NCI-H2171 treated with DMSO at 0.1 percent for 48 hours (cell line): Measurements from ENCODE around the gene PGBD2.
A peak's percentile ranks its signal among the peaks of the same experiment; 100 is the strongest.
"Not testable (repeated sequence)": the region's sequence is repeated elsewhere in the genome, so short reads cannot be mapped to it uniquely, and the experiment has no call there.

Source experiments
- DNase-seq: peaks from one replicate; lab custom pipeline; 2025; lab: John Stamatoyannopoulos, UW

The PGBD2 gene

GRCh38 chr1:248906009-248906752, at the start of gene PGBD2:
Gene PGBD2 (plus strand): TSS chr1:248906235. CDS start chr1:248913863, 7,628 bp downstream.
- DNase-seq = peak; percentile 94

GRCh38 chr1:248857201-248857600, 48.8 kb upstream of the PGBD2 start:
- DNase-seq = no peak

- no peak for DNase-seq
Observed at GRCh38 chr1:248857749-248858095, 48.3 kb upstream of the PGBD2 start.

- DNase-seq = peak; percentile 37
Observed at GRCh38 chr1:248858096-248858890, 47.7 kb upstream of the PGBD2 start.

GRCh38 chr1:248858891-248859889, 46.8 kb upstream of the PGBD2 start, which contains the start of gene ZNF692:
Gene ZNF692 (minus strand): TSS chr1:248859085. CDS start chr1:248858309, 776 bp downstream.
- peak; percentile 95 for DNase-seq

GRCh38 chr1:248860007-248860406, 46.0 kb upstream of the PGBD2 start:
- no peak for DNase-seq

- DNase-seq = no peak
Observed at GRCh38 chr1:248861616-248862015, 44.4 kb upstream of the PGBD2 start.

- DNase-seq = no peak
Observed at GRCh38 chr1:248862695-248862997, 43.4 kb upstream of the PGBD2 start.

- DNase-seq = peak; percentile 76
Observed at GRCh38 chr1:248862998-248863881, 42.8 kb upstream of the PGBD2 start.

- DNase-seq = no peak
Observed at GRCh38 chr1:248871837-248872401, 34.1 kb upstream of the PGBD2 start.

GRCh38 chr1:248872752-248873408, 33.2 kb upstream of the PGBD2 start:
- peak; percentile 84 for DNase-seq

GRCh38 chr1:248873409-248873992, 32.5 kb upstream of the PGBD2 start:
- DNase-seq = peak; percentile 94

- DNase-seq = peak; percentile 94
Observed at GRCh38 chr1:248873993-248874533, 32.0 kb upstream of the PGBD2 start.

- DNase-seq = no peak
Observed at GRCh38 chr1:248881261-248881660, 24.8 kb upstream of the PGBD2 start.

GRCh38 chr1:248882427-248882826, 23.6 kb upstream of the PGBD2 start:
- DNase-seq = not testable (repeated sequence)

GRCh38 chr1:248884632-248885295, 21.3 kb upstream of the PGBD2 start:
- no peak for DNase-seq

GRCh38 chr1:248885646-248886045, 20.4 kb upstream of the PGBD2 start:
- DNase-seq = no peak

GRCh38 chr1:248886237-248886895, 19.7 kb upstream of the PGBD2 start:
- peak; percentile 3 for DNase-seq

- not testable (repeated sequence) for DNase-seq
Observed at GRCh38 chr1:248889914-248890243, 16.2 kb upstream of the PGBD2 start.
